GM23338 (cell line): ENCODE measurements around the gene KCNQ1OT1. TPM values are rescaled to one million over a fixed set of nuclear protein-coding genes. Genes with fewer than 3 reads are reported as not detected.

Experiments
- ATAC-seq: fragments of 200-7000 bp; cut with Tn5 transposase; 3 replicates; pipeline ENCODE4 v1.9.1; 2020
- DNase-seq: peaks from one replicate; pipeline ENCODE4 v3.0.0-alpha.2; 2015; ENCODE audit warnings: low spot score
- H2AFZ ChIP-seq: fragments of 200-600 bp; sonication (generic); 2 replicates; pipeline ENCODE4 v1.8.0; 2016; ENCODE audit warnings: antibody characterized with exemption, mild to moderate bottlenecking, moderate library complexity
- H3F3A ChIP-seq: fragments of 200-600 bp; sonication (generic); replicated peaks from 2 replicates; pipeline ENCODE4 v1.8.0; 2017; ENCODE audit warnings: antibody characterized with exemption, mixed run types, low read depth
- H3K27ac ChIP-seq: fragments of 200-600 bp; sonication (generic); 2 replicates; pipeline ENCODE4 v1.6.1; 2016; ENCODE audit warnings: low read depth
- H3K27me3 ChIP-seq: fragments of 200-600 bp; sonication (generic); 2 replicates; pipeline ENCODE4 v1.8.0; 2016; ENCODE audit warnings: mild to moderate bottlenecking, mixed run types, moderate library complexity; ENCODE audit not compliant: insufficient read depth
- H3K36me3 ChIP-seq: fragments of 200-600 bp; sonication (generic); 2 replicates; pipeline ENCODE4 v1.8.0; 2016; ENCODE audit warnings: mild to moderate bottlenecking; ENCODE audit not compliant: insufficient read depth
- H3K4me1 ChIP-seq: fragments of 200-600 bp; sonication (generic); 2 replicates; pipeline ENCODE4 v1.8.0; 2016; ENCODE audit warnings: mild to moderate bottlenecking, moderate library complexity; ENCODE audit not compliant: insufficient read depth
- H3K4me2 ChIP-seq: fragments of 200-600 bp; sonication (generic); 2 replicates; pipeline ENCODE4 v1.7.1; 2017; ENCODE audit warnings: mixed run types
- H3K4me3 ChIP-seq: fragments of 200-600 bp; sonication (generic); 2 replicates; pipeline ENCODE4 v1.6.1; 2016; ENCODE audit warnings: mixed run types
- H3K79me2 ChIP-seq: fragments of 200-600 bp; sonication (generic); replicated peaks from 2 replicates; pipeline ENCODE4 v1.8.0; 2017; ENCODE audit warnings: mild to moderate bottlenecking; ENCODE audit not compliant: insufficient read depth
- H3K9me2 ChIP-seq: fragments of 200-600 bp; sonication (generic); 2 replicates; pipeline ENCODE4 v1.8.0; 2017; ENCODE audit not compliant: insufficient read depth
- H4K20me1 ChIP-seq: fragments of 200-600 bp; sonication (generic); replicated peaks from 2 replicates; pipeline ENCODE4 v1.8.0; 2017; ENCODE audit warnings: mild to moderate bottlenecking; ENCODE audit not compliant: insufficient read depth
- H3K27ac Mint-ChIP-seq: 2 replicates; pipeline ENCODE4 v1.8.0; 2020; ENCODE audit warnings: inconsistent platforms, mild to moderate bottlenecking, moderate library complexity, mixed read lengths
- H3K27me3 Mint-ChIP-seq: 3 replicates; pipeline ENCODE4 v1.8.0; 2022; ENCODE audit warnings: low read depth, mild to moderate bottlenecking, moderate library complexity, mixed read lengths, inconsistent platforms; ENCODE audit not compliant: insufficient read depth, poor library complexity
- H3K36me3 Mint-ChIP-seq: 3 replicates; pipeline ENCODE4 v1.8.0; 2021; ENCODE audit warnings: low read depth, mild to moderate bottlenecking, inconsistent platforms, moderate library complexity, mixed read lengths
- H3K4me1 Mint-ChIP-seq: 3 replicates; pipeline ENCODE4 v1.8.0; 2020; ENCODE audit warnings: mild to moderate bottlenecking, inconsistent platforms, mixed read lengths
- H3K4me3 Mint-ChIP-seq: 3 replicates; pipeline ENCODE4 v1.8.0; 2021; ENCODE audit warnings: moderate library complexity, mild to moderate bottlenecking, inconsistent platforms, mixed read lengths
- H3K9me3 Mint-ChIP-seq: 3 replicates; pipeline ENCODE4 v1.8.0; 2020; ENCODE audit warnings: moderate library complexity, mild to moderate bottlenecking, inconsistent platforms, mixed read lengths
- CREB1 ChIP-seq: fragments of 250-450 bp; sonication (Bioruptor Pico); IDR thresholded peaks from 2 replicates; pipeline ENCODE4 v1.5.0; 2020; ENCODE audit warnings: low read depth, mild to moderate bottlenecking, moderate library complexity
- EZH2 ChIP-seq: fragments of 200-600 bp; sonication (generic); IDR thresholded peaks from one replicate; pipeline ENCODE4 v1.8.0; 2017; ENCODE audit warnings: antibody characterized with exemption, mild to moderate bottlenecking, low read depth; ENCODE audit not compliant: unreplicated experiment
- EZH2phosphoT487 ChIP-seq: fragments of 200-600 bp; sonication (generic); IDR thresholded peaks from one replicate; pipeline ENCODE4 v1.8.1; 2018; ENCODE audit warnings: antibody characterized with exemption; ENCODE audit not compliant: unreplicated experiment
- JUNB ChIP-seq: IDR thresholded peaks from one replicate; pipeline ENCODE4 v1.6.1; 2016; ENCODE audit warnings: antibody characterized with exemption; ENCODE audit not compliant: unreplicated experiment
- NANOG ChIP-seq: IDR thresholded peaks from 2 replicates; pipeline ENCODE4 v1.6.1; 2016; ENCODE audit warnings: antibody characterized with exemption, borderline replicate concordance
- POLR2AphosphoS5 ChIP-seq: IDR thresholded peaks from 2 replicates; pipeline ENCODE4 v1.6.1; 2016; ENCODE audit warnings: antibody characterized with exemption, low read depth
- ZNF114 ChIP-seq: fragments of 250-450 bp; sonication (Bioruptor Pico); IDR thresholded peaks from 2 replicates; pipeline ENCODE4 v1.5.0; 2020; ENCODE audit warnings: mild to moderate bottlenecking, moderate library complexity
- ZNF331 ChIP-seq: fragments of 250-450 bp; sonication (Bioruptor Pico); IDR thresholded peaks from 2 replicates; pipeline ENCODE4 v1.5.0; 2020; ENCODE audit warnings: low read depth, mild to moderate bottlenecking, moderate library complexity
- ZNF462 ChIP-seq: fragments of 250-450 bp; sonication (Bioruptor Pico); IDR thresholded peaks from 2 replicates; pipeline ENCODE4 v1.5.0; 2020; ENCODE audit warnings: mild to moderate bottlenecking, moderate library complexity
- polyA plus RNA-seq: library from polyadenylated mRNA; unstranded; fragments of >200 nt; fragmentation: Nextera tagmentation; extraction: Ambion mirVana; gene quantifications from 2 replicates; pipeline ENCODE4 v1.2.1, GENCODE V29; 2016
- total RNA-seq: library from RNA; depleted of rRNA; stranded (reverse); fragments of >200 nt; shearing (Covaris generic); gene quantifications from 2 replicates; pipeline ENCODE4 v1.2.3, GENCODE V29; 2014

Gene KCNQ1OT1
- total and polyA plus RNA-seq, 2 experiments from 2014 or later = 1.5 to 4.2 TPM

- TF ChIP-seq ZNF462 (CRISPR knock-in tag) (no peak), NANOG (no peak), JUNB (no peak)
Observed at GRCh38 chr11:2569321-2569721, 130.5 kb downstream of the KCNQ1OT1 start (continued).

- no peak overlapping the region for H3K27ac Mint-ChIP-seq
Observed at GRCh38 chr11:2567026-2567671, 132.6 kb downstream of the KCNQ1OT1 start.

More at GRCh38 chr11:2567026-2567671, 132.6 kb downstream of the KCNQ1OT1 start:
- Mint-ChIP-seq H3K36me3 (no peaks in the 10 kb centered on the region), H3K4me3 (no peak overlapping the region), H3K9me3 (no peaks in the 10 kb centered on the region), H3K4me1 (no peaks in the 10 kb centered on the region; the same call in 2 of the 3 replicates), H3K27me3 (peaks cover 58% of the 10 kb centered on the region)
- no peak overlapping the region for H3K4me2 ChIP-seq
- H3F3A ChIP-seq = no peaks in the 10 kb centered on the region
- no peak for TF ChIP-seq POLR2AphosphoS5
- no peak for TF ChIP-seq EZH2
- TF ChIP-seq CREB1 (CRISPR knock-in tag) = no peak
- TF ChIP-seq ZNF331 = no peak
- TF ChIP-seq NANOG = no peak
- no peak for TF ChIP-seq ZNF114 (CRISPR knock-in tag)
- TF ChIP-seq EZH2phosphoT487 = no peak
- TF ChIP-seq ZNF462 (CRISPR knock-in tag) = no peak
- TF ChIP-seq JUNB = no peak
- no peaks in the 10 kb centered on the region; the same call in 1 of the 2 replicates for H3K4me1 ChIP-seq
- H3K27ac ChIP-seq = no peak overlapping the region
- no peak for DNase-seq
- no peak for ATAC-seq
- no peak overlapping the region for H2AFZ ChIP-seq
- peaks cover 43% of the 10 kb centered on the region for H3K27me3 ChIP-seq
- no peaks in the 10 kb centered on the region for H3K9me2 ChIP-seq
- no peaks in the 10 kb centered on the region for H3K36me3 ChIP-seq
- H4K20me1 ChIP-seq = no peaks in the 10 kb centered on the region; the same call in 1 of the 2 replicates
- H3K79me2 ChIP-seq = no peaks in the 10 kb centered on the region
- no peak overlapping the region for H3K4me3 ChIP-seq
